ENCODE results near the gene WDFY1.
A peak's percentile ranks its signal among the peaks of the same experiment; 100 is the strongest.
"Not testable (repeated sequence)": the region's sequence is repeated elsewhere in the genome, so short reads cannot be mapped to it uniquely, and the experiment has no call there.

Gene WDFY1

DNA sequence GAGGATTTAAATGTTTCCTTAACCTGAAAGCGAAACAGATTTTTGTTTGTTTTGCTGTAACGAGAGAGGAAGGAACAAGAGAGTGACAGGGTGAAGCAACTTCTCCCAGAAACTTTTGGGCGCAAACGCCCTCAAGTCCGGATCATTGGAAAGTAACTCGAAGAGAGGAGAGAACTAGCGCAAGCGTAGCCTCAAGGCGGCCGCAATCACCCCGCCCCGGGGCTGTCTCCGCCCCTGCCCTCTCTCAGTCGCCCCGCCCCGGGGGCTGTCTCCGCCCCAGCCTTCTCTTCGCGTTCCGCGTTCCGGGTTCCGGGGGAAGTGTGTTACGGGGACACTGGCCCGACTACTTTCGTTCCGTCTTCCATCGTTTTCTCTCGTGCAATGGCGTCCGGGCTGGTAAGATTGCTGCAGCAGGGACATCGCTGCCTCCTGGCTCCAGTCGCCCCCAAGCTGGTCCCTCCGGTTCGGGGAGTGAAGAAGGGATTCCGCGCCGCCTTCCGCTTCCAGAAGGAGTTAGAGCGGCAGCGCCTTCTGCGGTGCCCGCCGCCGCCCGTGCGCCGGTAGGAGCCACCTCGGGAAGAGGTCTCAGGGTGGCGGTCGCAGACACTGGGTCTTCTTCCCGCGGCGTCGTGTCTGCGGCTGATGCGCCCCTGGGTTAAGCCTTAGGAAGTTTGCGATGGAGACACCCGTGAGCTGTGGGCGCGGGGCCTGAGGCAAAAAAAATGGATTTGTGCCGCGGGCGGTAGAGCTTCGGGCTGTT lies 12.1 kb upstream of the WDFY1 start, which contains the start of gene MRPL44:
MRPL44 (plus strand) TSS at position 372 of the 760 bp plus-strand sequence; CDS start at position 382, 10 bp downstream.
- peak; percentile 82 to 92 for DNase-seq

DNA sequence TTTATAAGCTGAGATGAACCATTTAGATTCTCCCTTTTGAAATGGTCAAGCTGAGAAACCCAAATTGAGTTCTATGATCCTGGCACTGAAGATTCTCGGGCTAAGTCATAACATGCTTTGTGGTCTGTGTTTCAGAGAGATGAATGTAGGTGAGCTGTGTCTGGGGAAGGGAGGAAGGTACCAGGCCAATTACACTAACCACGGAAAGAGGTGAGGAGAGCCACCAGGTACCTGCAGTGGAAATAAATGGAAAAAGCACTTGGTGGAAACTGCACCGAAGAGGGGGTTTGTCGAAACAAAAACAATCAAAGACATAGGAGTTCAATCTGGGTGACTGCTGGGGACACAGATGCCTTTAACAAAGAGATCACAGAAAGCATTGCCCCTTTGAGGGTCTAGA lies 11.2 kb upstream of the WDFY1 start:
- no peak for DNase-seq

DNA sequence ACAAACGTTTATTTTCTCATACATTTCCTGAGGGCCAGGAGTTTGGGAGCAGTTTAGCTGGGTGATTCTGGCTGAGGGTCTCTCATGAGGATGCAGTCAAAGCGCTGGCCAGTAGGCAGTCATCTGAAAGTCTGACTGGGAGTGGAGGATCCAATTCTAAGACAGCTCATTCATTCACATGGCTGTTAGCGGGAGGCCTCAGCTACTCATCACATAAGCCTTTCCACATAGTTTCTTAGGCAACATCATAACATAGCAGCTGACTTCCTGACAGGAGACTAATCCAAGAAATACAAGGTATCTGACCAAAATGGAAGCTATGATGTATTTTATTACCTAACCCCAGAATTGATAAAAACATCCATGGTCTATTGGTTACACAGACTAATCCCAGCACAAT lies 9.3 kb upstream of the WDFY1 start:
- no peak for DNase-seq

DNA sequence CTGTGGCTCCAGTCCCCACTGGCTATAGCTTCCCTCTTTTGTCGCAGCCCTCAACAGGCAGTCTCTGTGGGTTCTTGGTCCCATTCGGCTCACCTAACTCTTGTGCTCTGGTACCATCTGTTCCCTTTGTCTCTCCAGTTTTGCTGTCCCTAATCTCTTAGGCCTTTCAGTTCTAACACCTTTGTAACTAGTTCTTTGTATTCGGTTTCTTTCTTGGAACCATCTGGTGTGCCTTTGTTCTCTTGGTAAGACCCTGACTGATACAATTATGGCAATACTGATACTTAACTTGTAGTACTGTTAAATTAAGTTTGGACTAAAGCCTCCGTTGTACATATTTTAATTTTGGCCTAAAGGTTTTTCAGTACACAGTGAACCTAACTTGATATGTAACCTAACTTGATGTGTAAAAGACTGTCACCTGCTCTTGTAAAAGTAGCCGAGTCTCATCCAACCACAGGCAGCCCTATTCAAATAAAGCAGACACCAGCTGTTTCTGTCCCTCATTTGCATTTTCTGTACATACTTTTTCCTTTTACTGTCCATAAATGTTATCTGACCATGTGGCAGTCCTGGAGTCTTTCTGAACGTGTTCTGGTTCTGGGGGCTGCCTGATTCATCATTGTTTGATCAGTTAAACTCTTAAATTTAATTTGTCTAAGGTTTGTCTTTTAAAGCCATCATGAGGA lies 7.3 kb upstream of the WDFY1 start:
- DNase-seq = no peak

DNA sequence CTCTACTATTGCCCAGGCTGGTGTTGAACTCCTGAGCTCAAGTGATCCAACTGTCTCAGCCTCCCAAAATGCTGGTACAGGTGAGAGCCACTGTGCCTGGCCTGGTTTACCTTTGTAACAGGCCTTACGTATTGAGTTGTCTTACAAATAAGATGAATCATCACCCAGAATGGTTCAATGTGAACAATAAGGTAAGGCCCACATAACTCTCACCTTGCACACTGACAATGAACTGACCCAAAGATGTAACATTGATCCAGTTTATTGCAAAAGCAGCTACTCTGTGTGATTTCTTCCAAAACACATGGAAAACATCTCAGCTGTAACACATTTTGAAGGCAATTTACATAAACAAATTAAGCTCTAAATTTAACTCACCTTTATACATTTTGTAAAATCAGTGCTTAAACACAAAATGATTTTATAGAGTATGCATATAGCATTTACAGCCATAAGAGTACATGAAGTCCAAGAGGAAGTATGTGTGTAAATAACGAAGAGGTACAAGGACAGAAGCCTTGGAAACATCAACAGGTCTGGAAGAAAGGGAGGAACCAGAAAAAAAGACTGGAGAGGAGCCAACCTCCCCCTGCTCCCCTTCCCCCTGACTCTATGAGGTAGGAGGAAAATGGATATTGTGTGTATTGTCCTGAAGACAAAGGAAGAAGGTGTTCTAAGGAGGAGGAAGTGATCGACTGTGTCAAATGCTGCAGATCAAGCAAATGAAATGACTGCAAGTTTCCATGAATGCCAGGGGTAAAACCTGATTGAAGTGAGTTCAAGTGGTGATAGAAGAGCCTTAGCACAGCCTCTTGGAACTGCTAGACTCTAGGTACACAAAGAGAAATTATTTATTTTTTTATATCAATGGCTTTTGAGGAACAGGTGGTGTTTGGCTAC lies 5.6 kb upstream of the WDFY1 start:
- no peak for DNase-seq

DNA sequence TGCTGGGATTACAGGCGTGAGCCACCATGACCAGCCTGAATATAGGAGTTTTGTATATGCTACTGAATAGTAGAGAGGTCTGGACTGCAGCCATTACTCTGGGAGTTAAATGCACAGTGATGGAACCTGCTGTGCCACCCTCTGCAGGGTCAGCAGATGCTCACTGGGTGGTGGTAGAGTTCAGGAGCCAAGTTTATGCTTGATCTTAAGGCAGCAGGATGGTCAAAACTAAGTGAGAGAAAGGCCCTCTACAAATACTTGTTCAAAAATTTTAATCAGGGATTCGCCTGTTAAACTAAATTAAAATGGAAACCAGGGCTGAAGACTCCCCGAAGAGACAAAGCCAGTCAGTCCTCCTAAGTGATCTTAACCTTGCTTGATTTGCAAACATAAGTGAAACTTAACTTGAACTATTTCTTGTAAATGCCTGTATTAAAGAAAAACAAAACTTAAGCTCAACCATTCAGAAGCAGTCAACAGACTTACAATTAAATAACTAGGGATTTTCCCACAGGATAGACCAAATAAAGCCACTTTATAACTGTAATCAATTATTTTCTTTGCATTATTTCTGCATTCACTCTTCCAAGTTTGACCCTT lies 4.2 kb upstream of the WDFY1 start:
- no peak for DNase-seq

DNA sequence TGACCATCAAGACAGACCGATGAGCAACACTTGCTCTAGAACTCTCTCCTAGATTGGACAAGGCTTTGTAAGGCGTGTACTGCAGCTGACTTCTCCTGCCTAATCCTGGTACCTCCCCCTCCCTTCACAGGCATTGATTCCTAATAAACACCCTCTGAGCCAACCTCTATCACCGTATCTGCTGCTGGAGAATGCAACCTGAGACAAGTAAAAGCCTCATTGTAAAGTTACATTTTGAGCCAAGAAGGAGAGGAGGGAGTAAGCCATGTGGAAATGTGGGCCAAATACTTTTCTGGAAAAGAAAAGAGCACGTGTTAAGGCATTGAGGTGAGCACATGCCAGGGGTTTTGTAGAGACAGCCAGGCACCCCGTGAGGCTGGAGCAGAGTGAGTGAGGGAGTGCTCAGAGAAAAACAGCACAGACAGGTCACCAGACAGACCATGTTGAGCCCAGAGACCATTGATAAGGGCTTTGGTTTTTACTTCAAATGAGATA lies 2.6 kb upstream of the WDFY1 start:
- no peak for DNase-seq

DNA sequence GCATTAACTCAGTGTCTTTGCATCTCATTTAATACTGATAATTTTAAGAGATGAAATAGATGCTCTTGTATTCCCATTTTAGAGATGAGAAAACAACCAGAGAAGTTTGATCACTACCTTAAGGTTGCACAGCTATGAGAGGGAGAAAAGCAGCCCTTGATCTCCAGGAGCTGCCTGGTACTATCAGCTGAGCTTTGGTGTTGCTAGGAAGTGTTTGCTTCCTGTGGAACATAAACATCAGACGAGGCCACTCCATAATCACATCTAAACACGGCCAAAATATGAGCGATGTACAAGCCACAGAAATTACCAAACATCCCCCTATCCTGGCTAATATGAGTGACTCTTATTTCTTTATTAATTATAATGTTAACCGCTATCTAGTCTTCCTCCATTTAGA lies 620 bp upstream of the WDFY1 start:
- no peak for DNase-seq

DNA sequence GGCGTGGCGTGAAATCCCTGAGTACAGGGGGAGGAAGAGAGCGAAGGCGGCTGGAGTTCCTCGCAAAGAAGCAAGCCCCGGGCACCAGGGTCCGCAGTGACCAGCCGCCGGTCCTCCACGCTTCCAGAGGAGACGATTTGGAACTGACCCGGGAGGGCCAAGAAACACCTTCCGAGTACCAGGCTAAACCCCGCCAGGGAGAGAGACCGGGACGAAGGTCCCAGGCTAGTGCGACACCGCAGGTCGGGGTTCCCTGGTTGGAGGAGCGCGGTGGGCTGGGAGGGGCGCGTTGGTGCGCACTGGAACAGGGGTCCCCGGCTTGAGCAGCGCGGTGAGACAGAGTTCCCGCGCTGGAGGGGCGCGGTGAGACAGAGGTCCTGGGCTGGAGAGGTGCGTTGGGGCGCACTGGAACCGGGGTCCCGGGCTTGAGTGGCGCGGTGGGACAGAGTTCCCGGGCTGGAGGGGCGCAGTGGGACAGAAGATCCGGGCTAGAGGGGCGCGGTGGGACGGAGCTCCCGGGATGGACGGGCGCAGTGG lies 901 bp downstream of the WDFY1 start:
- no peak for DNase-seq

DNA sequence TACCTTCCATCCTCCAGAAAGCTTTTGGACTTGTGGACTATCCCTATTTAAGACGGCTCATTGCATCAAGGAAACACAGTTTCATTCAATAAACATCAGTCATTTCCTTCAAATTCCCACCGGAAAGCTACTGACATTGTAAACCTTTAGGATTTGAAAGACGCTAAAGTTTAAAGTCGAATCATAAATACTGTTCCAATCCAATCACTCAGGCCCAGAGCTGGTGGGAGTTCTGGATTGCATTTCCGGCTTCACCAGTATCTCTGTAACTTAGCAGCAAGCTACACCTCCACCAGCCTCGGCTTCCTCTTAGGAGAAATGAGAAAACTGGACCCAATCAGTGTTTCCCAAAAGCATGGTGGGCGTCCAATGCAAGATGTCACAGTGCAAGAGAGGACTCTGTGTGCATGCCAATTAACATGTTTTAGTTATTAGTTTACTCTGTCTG lies 1.6 kb downstream of the WDFY1 start:
- DNase-seq = no peak

DNA sequence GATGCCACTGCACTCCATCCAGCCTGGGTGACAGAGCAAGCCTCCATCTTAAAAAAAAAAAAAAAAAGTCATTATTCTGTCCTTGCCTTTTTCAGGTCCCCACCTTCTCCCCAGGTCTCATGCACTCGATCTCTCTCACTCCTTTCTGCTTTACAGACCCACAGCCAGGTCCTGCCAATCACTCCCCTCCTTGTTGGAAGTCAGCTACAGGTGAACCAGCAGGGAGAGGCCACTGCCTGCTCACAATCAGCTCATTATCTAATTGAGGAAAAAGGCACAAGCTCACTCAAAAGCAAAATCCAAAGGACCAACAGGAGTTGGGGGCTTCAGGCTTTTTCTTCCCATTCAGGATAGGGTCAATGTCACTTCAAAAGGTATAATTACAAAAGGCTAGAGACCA lies 2.0 kb downstream of the WDFY1 start:
- no peak for DNase-seq

DNA sequence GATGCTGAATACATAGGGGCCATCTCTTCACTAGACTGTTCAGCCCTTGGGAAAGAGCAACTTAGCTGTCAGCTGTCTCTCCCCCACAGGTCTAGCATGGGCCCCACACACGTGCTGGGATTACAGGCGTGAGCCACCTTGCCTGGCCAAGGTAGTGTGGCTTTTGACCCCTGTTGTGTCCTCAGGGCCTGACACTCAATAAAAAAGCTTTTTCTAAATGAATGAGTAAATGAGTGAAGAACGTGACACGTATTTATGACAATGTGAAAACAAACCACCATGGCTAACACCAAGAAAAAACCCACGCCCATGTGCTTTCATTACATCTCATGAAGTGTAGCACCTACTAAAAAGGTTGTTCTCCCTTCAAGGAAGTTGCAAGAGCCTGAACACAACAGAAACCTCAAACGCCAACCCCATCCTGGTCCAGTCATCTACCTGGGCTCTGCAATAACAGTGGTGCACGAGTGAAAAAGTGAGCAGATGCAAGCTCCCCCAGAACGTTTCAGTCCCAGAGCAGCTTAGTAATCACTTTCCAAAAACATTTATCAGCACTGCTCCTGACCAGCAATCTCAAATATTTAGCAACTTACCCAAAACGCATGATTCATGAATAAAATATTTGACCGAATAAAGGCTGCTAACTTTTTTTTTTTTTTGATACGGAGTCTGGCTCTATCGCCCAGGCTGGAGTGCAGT lies 3.4 kb downstream of the WDFY1 start:
- DNase-seq = no peak

DNA sequence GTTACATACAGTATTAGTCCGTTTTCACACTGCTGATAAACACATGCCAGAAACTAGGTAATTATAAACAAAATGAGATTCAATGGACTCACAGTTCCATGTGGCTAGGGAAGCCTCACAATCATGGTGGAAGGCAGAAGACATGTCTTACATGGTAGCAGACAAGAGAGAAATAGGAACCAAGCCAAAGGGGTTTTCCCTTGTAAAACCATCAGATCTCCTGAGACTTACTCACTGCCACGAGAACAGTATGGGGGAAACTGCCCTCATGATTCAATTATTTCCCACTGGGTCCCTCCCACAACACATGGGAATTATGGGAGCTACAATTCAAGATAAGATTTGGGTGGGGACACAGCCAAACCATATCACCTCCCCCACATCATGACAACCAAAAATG lies 5.7 kb downstream of the WDFY1 start:
- DNase-seq = not testable (repeated sequence)

DNA sequence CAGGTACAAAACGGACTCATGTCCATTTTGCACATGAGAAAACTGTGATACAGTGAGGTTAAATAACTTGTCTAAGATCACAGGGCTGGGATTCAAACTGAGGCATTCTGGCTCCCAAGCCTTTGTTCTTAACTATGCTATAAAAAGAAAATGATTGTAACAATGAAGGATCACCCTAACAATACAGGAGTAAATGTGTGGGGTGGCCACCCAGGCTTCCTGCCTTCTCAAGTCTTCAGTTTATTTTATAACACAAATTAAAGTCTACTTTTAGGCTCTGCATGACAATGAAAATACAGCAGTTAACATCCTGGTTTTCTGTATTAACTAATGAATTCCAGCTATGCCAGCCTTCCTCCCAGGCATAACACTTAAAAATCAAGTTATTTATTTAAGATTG lies 7.6 kb downstream of the WDFY1 start:
- no peak for DNase-seq

DNA sequence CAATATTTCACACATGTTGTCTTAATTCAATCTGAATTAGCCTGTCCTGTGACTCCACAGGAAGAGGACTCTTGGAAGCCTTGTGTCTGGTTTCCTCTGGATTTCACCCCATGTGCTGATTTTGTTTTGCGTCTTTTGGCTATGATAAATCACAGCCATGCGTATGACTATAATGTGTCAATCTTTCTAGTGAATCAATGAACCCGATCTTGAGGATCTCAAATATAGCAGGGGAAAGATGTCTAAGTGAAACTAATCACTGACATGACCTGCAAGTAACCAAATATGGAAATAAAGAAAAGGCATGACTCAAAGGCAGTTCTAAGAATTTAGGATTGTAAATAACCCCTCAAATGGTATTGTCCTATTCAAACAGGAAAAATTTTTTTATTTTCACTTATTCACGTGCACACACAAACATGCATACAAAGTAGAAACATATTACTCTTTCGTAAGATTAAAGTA lies 8.2 kb downstream of the WDFY1 start:
- no peak for DNase-seq

DNA sequence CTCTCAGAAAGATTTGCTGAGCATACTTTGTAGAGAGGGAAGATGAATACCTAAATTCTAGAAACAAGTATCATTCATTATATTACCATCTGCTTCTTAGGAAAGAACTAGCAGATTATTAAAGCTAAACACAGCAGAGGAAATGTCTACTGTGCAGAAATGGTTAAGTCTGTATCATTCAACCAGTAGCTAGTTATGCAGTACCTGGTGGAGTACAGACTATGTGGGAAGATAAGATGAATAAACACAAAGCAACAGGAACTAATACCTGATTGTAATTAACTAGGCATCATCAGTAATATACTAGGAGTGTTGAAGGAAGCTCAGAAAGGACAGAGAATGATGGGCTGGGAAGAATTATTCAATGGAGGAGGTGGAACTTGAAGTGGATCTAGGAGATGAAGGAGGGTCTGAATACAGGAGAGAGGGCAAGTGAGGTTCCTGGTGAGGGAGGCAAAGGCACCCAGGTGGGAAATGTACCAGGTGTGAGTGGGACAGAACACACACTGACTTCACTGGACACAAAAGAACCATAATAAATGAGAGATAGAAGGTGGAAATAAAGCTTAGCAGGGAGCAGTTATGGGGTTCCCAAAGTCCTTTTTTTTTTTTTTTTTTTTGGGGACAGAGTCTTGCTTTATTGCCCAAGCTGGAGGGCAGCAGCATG lies 9.5 kb downstream of the WDFY1 start:
- no peak for DNase-seq

DNA sequence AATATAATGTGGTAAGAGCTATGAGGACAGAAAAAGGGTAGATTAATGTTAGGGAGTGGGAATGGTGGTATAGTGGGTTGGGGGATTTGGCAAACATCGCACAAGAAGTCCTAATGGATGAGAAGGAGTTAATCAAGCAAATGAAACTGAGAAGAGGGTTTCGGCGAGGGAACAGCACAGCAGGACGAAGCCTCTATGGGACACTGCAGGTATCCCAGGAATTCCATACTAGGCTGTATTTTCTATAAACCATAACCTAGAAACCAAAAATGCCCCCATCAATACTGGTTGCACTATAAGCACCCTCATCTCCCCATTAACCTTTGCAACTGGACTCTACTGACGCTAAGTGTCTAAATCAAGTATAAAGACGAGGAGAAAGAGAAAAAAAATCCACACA lies 10.3 kb downstream of the WDFY1 start:
- no peak for DNase-seq

DNA sequence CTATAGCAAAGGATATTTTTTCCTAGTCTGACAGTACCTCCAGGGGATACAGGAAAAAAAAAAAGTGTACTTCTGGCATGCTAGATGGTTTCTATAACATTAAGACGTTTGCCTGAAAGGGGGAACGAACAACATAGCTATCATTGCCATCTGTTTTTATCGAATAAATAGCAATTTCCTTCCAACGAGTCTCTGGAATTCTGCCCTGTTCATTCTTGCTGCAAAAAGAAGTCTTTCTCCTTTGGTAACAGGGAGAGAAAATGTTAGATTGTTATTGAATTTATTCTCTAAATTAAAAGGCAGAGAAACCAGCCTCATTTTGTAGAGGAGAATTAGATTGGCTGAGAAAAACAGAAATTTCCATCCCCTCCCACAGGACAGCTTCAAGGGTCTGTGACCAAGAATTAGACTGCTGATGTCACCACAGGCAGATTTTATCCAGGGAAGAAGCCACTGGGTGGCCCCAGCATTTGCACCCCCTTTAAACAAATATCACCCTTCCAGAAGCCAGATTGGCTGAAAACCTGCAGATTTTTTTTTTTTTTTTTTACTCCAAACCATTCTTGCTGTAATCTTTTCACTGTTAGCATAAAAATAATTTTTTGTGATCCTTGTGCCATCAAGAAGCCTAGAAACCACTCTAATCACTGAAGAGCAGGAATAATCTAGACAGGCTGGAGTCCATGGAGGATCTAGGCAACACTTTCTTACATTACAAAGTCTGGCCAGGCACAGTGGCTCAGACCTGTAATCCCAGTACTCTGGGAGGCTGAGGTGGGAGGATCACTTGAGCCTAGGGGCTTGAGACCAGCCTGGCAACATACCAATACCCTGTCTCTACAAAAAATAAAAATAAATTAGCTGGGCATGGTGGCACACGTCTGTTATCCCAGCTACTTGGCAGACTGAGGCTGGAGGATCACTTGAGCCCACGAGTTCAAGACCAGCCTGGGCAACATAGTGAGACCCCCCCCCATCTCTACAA lies 12.0 kb downstream of the WDFY1 start:
- DNase-seq = no peak

DNA sequence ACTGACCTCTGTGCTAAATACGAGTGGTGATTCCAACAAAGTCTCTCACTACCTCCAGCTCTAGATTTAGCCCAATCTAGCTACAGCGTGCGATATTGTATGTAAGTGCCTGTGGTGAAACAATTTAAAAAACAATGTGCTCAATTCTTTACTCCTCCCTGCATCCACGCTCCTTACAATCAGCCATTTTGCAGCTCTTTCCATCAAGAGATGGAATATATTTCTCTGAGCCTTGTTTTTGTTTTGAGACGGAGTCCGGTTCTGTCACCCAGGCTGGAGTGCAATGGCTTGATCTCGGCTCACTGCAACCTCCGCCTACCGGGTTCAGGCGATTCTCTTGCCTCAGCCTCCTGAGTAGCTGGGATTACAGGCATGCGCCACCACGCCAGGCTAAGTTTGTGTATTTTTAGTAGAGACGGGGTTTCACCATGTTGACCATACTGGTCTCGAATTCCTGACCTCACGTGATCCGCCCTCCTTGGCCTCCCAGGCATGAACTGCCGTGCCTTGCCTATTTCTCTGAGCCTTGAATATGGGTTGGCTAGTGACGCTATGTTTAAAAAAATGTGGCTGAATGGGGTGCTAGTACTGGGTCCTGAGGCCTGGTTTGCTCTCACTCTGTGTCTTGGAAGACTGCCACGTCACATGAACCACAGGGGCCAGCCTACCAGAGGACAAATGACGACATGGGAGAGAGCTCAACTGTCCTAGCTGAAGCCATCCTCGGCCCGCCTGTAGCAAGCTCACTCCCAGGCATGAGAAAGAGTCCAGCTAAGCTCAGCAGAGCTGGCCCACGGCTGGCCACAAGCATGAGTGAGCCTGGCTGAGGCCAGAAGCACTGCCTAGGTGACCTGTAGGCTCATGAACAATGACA lies 14.8 kb downstream of the WDFY1 start:
- no peak for DNase-seq
